ENCODE results near the gene MAD1L1. TPM values are rescaled to one million over a fixed set of nuclear protein-coding genes. Genes with fewer than 3 reads are reported as not detected.
A peak's percentile ranks its signal among the peaks of the same experiment; 100 is the strongest.

Gene MAD1L1
- total and polyA plus RNA-seq, 2 of the 13 experiments (the other 11 are each of a cell fraction or from before 2014, with no cell fraction given), result 17.4 to 64.7 TPM

GRCh38 chr7:2076649-2077064, 156.1 kb downstream of the MAD1L1 start:
- WGBS (ENCODE audit: low lambda C conversion rate), result 97% methylated on average over 26 of the region's 27 CpGs
- in situ Hi-C loops (cut with HindIII; ENCODE audit: extremely low pct_ligation_motif_present, low pct_unique_long_range_greater_than_20kb), result no loop called here
- Histone ChIP-seq H3K79me2 (ENCODE audit: insufficient read depth, low read length) (no peaks in the 10 kb centered on the region), H3K4me2 (ENCODE audit: low read depth, low read length) (no peak overlapping the region), H4K20me1 (ENCODE audit: insufficient read depth, low read length) (no peaks in the 10 kb centered on the region), H3K27ac (ENCODE audit: extremely low read length, insufficient read depth, low read length) (no peak overlapping the region), H3K9ac (ENCODE audit: insufficient read depth, low read depth, low read length) (no peak overlapping the region), H2AFZ (ENCODE audit: low read length) (no peak overlapping the region), H3K4me3 (replicated peaks in 1 of 3; ENCODE audit: insufficient read depth in 1 of 3, low read depth in 2 of 3, low read length in 3 of 3) (no peak overlapping the region), H3K36me3 (replicated peaks in 1 of 2; ENCODE audit: control insufficient read depth in 1 of 2, insufficient read depth in 2 of 2, low read length in 2 of 2) (peaks cover 4 to 22% of the 10 kb centered on the region in 2 experiments; a peak in 4 of 5 replicates), H3K4me1 (ENCODE audit: insufficient read depth, low read length) (no peaks in the 10 kb centered on the region), H3K9me3 (ENCODE audit: low read length) (no peaks in the 10 kb centered on the region), H3K27me3 (ENCODE audit: control insufficient read depth in 1 of 2, insufficient read depth in 2 of 2, low read length in 2 of 2) (no peaks in the 10 kb centered on the region)
- CTCF ChIA-PET (ENCODE audit: low intra/inter-chr PET ratio, low total read pairs), result no interaction called here
- FAIRE-seq, result no peak
- POLR2A ChIA-PET, result no interaction called here
- intact Hi-C loops (cut with micrococcal nuclease; ENCODE audit: unreplicated experiment), result no loop called here
- DNase-seq (ENCODE audit: low spot score), result no peak
- TF ChIP-seq JARID2 (CRISPR knock-in tag; IDR thresholded peaks at IDR 0.05; ENCODE audit: insufficient replicate concordance) (no peak), NR3C1 (CRISPR knock-in tag; IDR thresholded peaks at IDR 0.05) (no peak), ZNF577 (CRISPR knock-in tag; IDR thresholded peaks at IDR 0.05; ENCODE audit: borderline replicate concordance, low read depth) (no peak), FOXP4 (CRISPR knock-in tag; IDR thresholded peaks at IDR 0.05) (no peak), NFE2 (CRISPR knock-in tag; IDR thresholded peaks at IDR 0.05) (no peak), CEBPB (IDR thresholded peaks at IDR 0.05; ENCODE audit: borderline replicate concordance, low read depth, low read length) (peak; percentile 71; the same call in 1 of the 2 replicates), FOXC1 (CRISPR knock-in tag; IDR thresholded peaks at IDR 0.05; ENCODE audit: borderline replicate concordance) (no peak), BRCA1 (CRISPR knock-in tag; IDR thresholded peaks at IDR 0.05) (no peak)
- no TSS peak for BruUV-seq (replicated peaks)
- no peak for ATAC-seq

Data from HepG2 (cell line).